ENCODE results near the gene ECSIT.

DNA sequence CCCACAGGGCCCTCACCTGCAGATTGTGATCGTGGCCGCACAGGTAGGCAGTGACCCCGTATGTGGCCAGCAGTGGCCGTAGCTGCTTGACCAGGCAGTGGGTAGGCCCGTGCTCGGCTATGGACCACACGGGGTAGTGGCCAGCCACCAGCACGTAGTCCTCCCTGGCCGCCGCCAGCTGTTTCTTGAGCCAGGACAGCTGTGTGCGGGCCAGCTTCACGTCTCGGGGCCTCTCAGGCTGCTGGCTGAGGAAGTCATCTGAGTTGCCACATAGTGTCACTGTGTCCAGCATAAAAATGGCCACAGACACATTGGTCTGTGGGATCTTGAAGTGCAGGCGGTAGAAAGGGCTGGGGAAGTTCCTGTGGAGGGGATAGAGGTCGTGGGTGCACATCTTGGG is 47.3 kb upstream of the ECSIT start:
- TF ChIP-seq POLR2AphosphoS5 (IDR thresholded peaks at IDR 0.05; ENCODE audit: low read depth, low read length) (no peak), RAD21 (IDR thresholded peaks at IDR 0.05; ENCODE audit: low read depth) (no peak), EGR1 (IDR thresholded peaks at IDR 0.05; ENCODE audit: low read depth) (no peak), POLR2A (IDR thresholded peaks at IDR 0.05; ENCODE audit: borderline replicate concordance, extremely low read depth, insufficient read depth, insufficient read length) (no peak), SIN3A (IDR thresholded peaks at IDR 0.05; ENCODE audit: low read depth) (no peak), SP1 (IDR thresholded peaks at IDR 0.05; ENCODE audit: low read depth) (no peak), CEBPB (IDR thresholded peaks at IDR 0.05; ENCODE audit: low read depth) (no peak), CBX3 (IDR thresholded peaks at IDR 0.05; ENCODE audit: low read depth) (no peak), YY1 (IDR thresholded peaks at IDR 0.05; ENCODE audit: extremely low read depth, insufficient replicate concordance, low read depth, low read length) (no peak)
- TF ChIP-seq, protein P1, sequence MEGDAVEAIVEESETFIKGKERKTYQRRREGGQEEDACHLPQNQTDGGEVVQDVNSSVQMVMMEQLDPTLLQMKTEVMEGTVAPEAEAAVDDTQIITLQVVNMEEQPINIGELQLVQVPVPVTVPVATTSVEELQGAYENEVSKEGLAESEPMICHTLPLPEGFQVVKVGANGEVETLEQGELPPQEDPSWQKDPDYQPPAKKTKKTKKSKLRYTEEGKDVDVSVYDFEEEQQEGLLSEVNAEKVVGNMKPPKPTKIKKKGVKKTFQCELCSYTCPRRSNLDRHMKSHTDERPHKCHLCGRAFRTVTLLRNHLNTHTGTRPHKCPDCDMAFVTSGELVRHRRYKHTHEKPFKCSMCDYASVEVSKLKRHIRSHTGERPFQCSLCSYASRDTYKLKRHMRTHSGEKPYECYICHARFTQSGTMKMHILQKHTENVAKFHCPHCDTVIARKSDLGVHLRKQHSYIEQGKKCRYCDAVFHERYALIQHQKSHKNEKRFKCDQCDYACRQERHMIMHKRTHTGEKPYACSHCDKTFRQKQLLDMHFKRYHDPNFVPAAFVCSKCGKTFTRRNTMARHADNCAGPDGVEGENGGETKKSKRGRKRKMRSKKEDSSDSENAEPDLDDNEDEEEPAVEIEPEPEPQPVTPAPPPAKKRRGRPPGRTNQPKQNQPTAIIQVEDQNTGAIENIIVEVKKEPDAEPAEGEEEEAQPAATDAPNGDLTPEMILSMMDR (IDR thresholded peaks at IDR 0.05 in 2 of 3, conservative IDR thresholded peaks at IDR 0.05 in 1 of 3; ENCODE audit: borderline replicate concordance in 1 of 3, insufficient read depth in 1 of 3, low read depth in 2 of 3, low read length in 2 of 3): no peak
- TF ChIP-seq, protein P2, sequence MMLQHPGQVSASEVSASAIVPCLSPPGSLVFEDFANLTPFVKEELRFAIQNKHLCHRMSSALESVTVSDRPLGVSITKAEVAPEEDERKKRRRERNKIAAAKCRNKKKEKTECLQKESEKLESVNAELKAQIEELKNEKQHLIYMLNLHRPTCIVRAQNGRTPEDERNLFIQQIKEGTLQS (IDR thresholded peaks at IDR 0.05): no peak
- TF ChIP-seq, protein P3, sequence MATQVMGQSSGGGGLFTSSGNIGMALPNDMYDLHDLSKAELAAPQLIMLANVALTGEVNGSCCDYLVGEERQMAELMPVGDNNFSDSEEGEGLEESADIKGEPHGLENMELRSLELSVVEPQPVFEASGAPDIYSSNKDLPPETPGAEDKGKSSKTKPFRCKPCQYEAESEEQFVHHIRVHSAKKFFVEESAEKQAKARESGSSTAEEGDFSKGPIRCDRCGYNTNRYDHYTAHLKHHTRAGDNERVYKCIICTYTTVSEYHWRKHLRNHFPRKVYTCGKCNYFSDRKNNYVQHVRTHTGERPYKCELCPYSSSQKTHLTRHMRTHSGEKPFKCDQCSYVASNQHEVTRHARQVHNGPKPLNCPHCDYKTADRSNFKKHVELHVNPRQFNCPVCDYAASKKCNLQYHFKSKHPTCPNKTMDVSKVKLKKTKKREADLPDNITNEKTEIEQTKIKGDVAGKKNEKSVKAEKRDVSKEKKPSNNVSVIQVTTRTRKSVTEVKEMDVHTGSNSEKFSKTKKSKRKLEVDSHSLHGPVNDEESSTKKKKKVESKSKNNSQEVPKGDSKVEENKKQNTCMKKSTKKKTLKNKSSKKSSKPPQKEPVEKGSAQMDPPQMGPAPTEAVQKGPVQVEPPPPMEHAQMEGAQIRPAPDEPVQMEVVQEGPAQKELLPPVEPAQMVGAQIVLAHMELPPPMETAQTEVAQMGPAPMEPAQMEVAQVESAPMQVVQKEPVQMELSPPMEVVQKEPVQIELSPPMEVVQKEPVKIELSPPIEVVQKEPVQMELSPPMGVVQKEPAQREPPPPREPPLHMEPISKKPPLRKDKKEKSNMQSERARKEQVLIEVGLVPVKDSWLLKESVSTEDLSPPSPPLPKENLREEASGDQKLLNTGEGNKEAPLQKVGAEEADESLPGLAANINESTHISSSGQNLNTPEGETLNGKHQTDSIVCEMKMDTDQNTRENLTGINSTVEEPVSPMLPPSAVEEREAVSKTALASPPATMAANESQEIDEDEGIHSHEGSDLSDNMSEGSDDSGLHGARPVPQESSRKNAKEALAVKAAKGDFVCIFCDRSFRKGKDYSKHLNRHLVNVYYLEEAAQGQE (IDR thresholded peaks at IDR 0.05; ENCODE audit: low read depth): no peak
